Body of pancreas (tissue), 4 donors: ENCODE data around the gene GSK3B. TPM values are rescaled to one million over a fixed set of nuclear protein-coding genes. Genes with fewer than 3 reads are reported as not detected.

ENCODE experiments used
- ATAC-seq: fragments of 150-250 bp; one replicate; pipeline ENCODE4 v1.9.1; 2016
- DNase-seq, 4 donors: peaks; one replicate each; pipeline ENCODE4 v3.0.0-alpha.2; 2019
- H3K27ac ChIP-seq, 4 donors: fragments of 200-600 bp; sonication (generic); 1 replicate in 3 of 4; 2 replicates in 1 of 4; pipeline versions ENCODE4 v1.5.1 to v1.6.1; 2016 to 2019; ENCODE audit warnings: mild to moderate bottlenecking in 1 of 4, mixed read lengths in 1 of 4, moderate library complexity in 1 of 4
- H3K27me3 ChIP-seq, 2 donors: fragments of 200-600 bp; sonication (generic); one replicate each; pipeline ENCODE4 v1.6.0; 2016; ENCODE audit warnings: mild to moderate bottlenecking in 1 of 2
- H3K36me3 ChIP-seq, 2 donors: fragments of 200-600 bp; sonication (generic); replicated peaks in 1 of 2; 2 replicates each; pipeline ENCODE4 v1.5.1; 2016; ENCODE audit warnings: low read depth in 2 of 2; ENCODE audit not compliant: insufficient read depth in 1 of 2
- H3K4me1 ChIP-seq: fragments of 200-600 bp; sonication (generic); one replicate; pipeline ENCODE4 v1.6.0; 2016
- H3K4me3 ChIP-seq, 2 donors: fragments of 200-600 bp; sonication (generic); 1 replicate in 1 of 2; 2 replicates in 1 of 2; pipeline ENCODE4 v1.5.1; 2016 to 2019
- H3K9me3 ChIP-seq, 3 donors: fragments of 200-600 bp; sonication (generic); 1 replicate in 2 of 3; 2 replicates in 1 of 3; pipeline ENCODE4 v1.5.1; 2016
- CTCF ChIP-seq, 7 experiments: fragments of 450-650 bp in 4 of 7; fragments of 200-600 bp in 3 of 7; sonication (generic) in 3 of 7; IDR thresholded peaks; one replicate each; pipeline ENCODE4 v1.5.1; 2016 to 2019; ENCODE audit warnings: antibody characterized with exemption in 7 of 7
- POLR2A ChIP-seq, 3 donors: fragments of 450-650 bp; IDR thresholded peaks; one replicate each; pipeline ENCODE4 v1.6.1; 2016; ENCODE audit warnings: antibody characterized with exemption in 3 of 3, mild to moderate bottlenecking in 2 of 3
- WGBS, 2 donors: methylation state at CpG; one replicate each; pipeline ENCODE4 v1.1.5; 2017; 5-methylcytosine and 5-hydroxymethylcytosine counted together
- intact Hi-C: fragments of 100-400 bp; cut with DNase I; formaldehyde crosslinking; loops from one replicate; pipeline ENCODE4 v1.15.1; 2023
- total RNA-seq, 2 donors: library from RNA; depleted of rRNA; stranded (reverse); fragments of >200 nt; gene quantifications; one replicate each; pipeline ENCODE4 v1.1.0, GENCODE V29; 2016

GSK3B gene
- total RNA-seq, 2 donors from 2014 or later: 15.0 to 18.8 TPM

GRCh38 chr3:120029749-120030148 is 64.5 kb downstream of the GSK3B start:
- WGBS, 2 donors: 94 to 95% methylated on average over 1 of the region's 1 CpG
- DNase-seq (no peak), ATAC-seq (no peak)
- no peak for TF ChIP-seq CTCF (IDR thresholded peaks at IDR 0.05)
- no peak for TF ChIP-seq POLR2A (IDR thresholded peaks at IDR 0.05)
- no peak overlapping the region for H3K27ac ChIP-seq
- H3K4me1 ChIP-seq: no peaks in the 10 kb centered on the region
- no peaks in the 10 kb centered on the region for H3K36me3 ChIP-seq
- intact Hi-C loops: no loop called here
- H3K4me3 ChIP-seq: no peak overlapping the region
- no peaks in the 10 kb centered on the region for H3K27me3 ChIP-seq
- H3K9me3 ChIP-seq: no peaks in the 10 kb centered on the region

- ATAC-seq: no peak
- no peaks in the 10 kb centered on the region for H3K4me1 ChIP-seq
- no peak overlapping the region for H3K4me3 ChIP-seq
- DNase-seq: no peak
- H3K27ac ChIP-seq: no peak overlapping the region
- WGBS, 2 donors: 92 to 93% methylated on average over 13 of the region's 13 CpGs
- no peak for TF ChIP-seq POLR2A (IDR thresholded peaks at IDR 0.05)
- intact Hi-C loops: no loop called here
- no peaks in the 10 kb centered on the region for H3K9me3 ChIP-seq
- H3K27me3 ChIP-seq: no peaks in the 10 kb centered on the region
- H3K36me3 ChIP-seq: no peaks in the 10 kb centered on the region
These were observed 65.8 kb downstream of the GSK3B start for GRCh38 chr3:120028271-120029047.

GRCh38 chr3:120027226-120027625 is 67.0 kb downstream of the GSK3B start:
- no peak for ATAC-seq
- no peak for TF ChIP-seq CTCF (IDR thresholded peaks at IDR 0.05)
- TF ChIP-seq POLR2A (IDR thresholded peaks at IDR 0.05): no peak
- Histone ChIP-seq H3K27me3 (no peaks in the 10 kb centered on the region), H3K9me3 (no peaks in the 10 kb centered on the region), H3K4me1 (no peaks in the 10 kb centered on the region), H3K27ac (no peak overlapping the region), H3K36me3 (no peaks in the 10 kb centered on the region), H3K4me3 (no peak overlapping the region)
- WGBS, 2 donors: 91 to 96% methylated on average over 4 of the region's 4 CpGs
- intact Hi-C loops: no loop called here
- DNase-seq: no peak

- H3K4me1 ChIP-seq: no peaks in the 10 kb centered on the region
- H3K27ac ChIP-seq: no peak overlapping the region
- no peaks in the 10 kb centered on the region for H3K9me3 ChIP-seq
- no peaks in the 10 kb centered on the region for H3K36me3 ChIP-seq
- WGBS, 2 donors: 92% methylated on average over 2 of the region's 2 CpGs
- H3K4me3 ChIP-seq: no peak overlapping the region
- H3K27me3 ChIP-seq: no peaks in the 10 kb centered on the region
- intact Hi-C loops: no loop called here
- TF ChIP-seq CTCF (IDR thresholded peaks at IDR 0.05) (no peak), POLR2A (IDR thresholded peaks at IDR 0.05) (no peak)
- no peak for ATAC-seq
- DNase-seq: no peak
These were observed 68.7 kb downstream of the GSK3B start for GRCh38 chr3:120025520-120025919.

- intact Hi-C loops: no loop called here
- 100% methylated on average over 1 of the region's 1 CpG for WGBS, 2 donors
- Histone ChIP-seq H3K4me1 (no peaks in the 10 kb centered on the region), H3K27ac (no peak overlapping the region), H3K27me3 (no peaks in the 10 kb centered on the region), H3K4me3 (no peak overlapping the region), H3K36me3 (no peaks in the 10 kb centered on the region), H3K9me3 (no peaks in the 10 kb centered on the region)
- ATAC-seq (no peak), DNase-seq (no peak)
- no peak for TF ChIP-seq POLR2A (IDR thresholded peaks at IDR 0.05)
- no peak for TF ChIP-seq CTCF (IDR thresholded peaks at IDR 0.05)
These were observed 70.1 kb downstream of the GSK3B start for GRCh38 chr3:120024103-120024502.
